Trophoblast cell (in vitro differentiated cells and primary cell): ENCODE results near the gene MSANTD3.
A peak's percentile ranks its signal among the peaks of the same experiment; 100 is the strongest.

Experiments
- DNase-seq, 2 donors: peaks; one replicate each; pipeline ENCODE4 v3.0.0-alpha.2; 2016
- H2AFZ ChIP-seq: 2 replicates; pipeline ENCODE4 v1.6.1; 2013; ENCODE audit warnings: low read length, moderate library complexity, mild to moderate bottlenecking; ENCODE audit not compliant: insufficient read depth, poor library complexity
- H2AK5ac ChIP-seq: 2 replicates; pipeline ENCODE4 v1.6.1; 2013; ENCODE audit warnings: mild to moderate bottlenecking, low read length
- H2BK120ac ChIP-seq: 2 replicates; pipeline ENCODE4 v1.6.1; 2013; ENCODE audit warnings: low read length, mild to moderate bottlenecking, moderate library complexity; ENCODE audit not compliant: insufficient read depth, poor library complexity
- H2BK12ac ChIP-seq: 2 replicates; pipeline ENCODE4 v1.6.1; 2013; ENCODE audit warnings: mild to moderate bottlenecking, low read length, moderate library complexity
- H2BK5ac ChIP-seq: 2 replicates; pipeline ENCODE4 v1.6.1; 2013; ENCODE audit warnings: low read length, low read depth, moderate library complexity, mild to moderate bottlenecking; ENCODE audit not compliant: poor library complexity
- H3K14ac ChIP-seq: 2 replicates; pipeline ENCODE4 v1.6.1; 2013; ENCODE audit warnings: mild to moderate bottlenecking, low read length
- H3K18ac ChIP-seq: 2 replicates; pipeline ENCODE4 v1.6.1; 2013; ENCODE audit warnings: mild to moderate bottlenecking, low read length
- H3K23ac ChIP-seq: 2 replicates; pipeline ENCODE4 v1.6.1; 2013; ENCODE audit warnings: low read length
- H3K27ac ChIP-seq: 2 replicates; pipeline ENCODE4 v1.5.1; 2013; ENCODE audit warnings: low read depth, mild to moderate bottlenecking, inconsistent platforms, low read length, moderate library complexity
- H3K27me3 ChIP-seq: 2 replicates; pipeline ENCODE4 v1.6.1; 2013; ENCODE audit warnings: inconsistent platforms, mild to moderate bottlenecking, low read length, moderate library complexity; ENCODE audit not compliant: insufficient read depth
- H3K36me3 ChIP-seq, 2 experiments: 1 replicate in 1 of 2; 2 replicates in 1 of 2; pipeline ENCODE4 v1.6.1; 2013; ENCODE audit warnings: low read length in 2 of 2, mild to moderate bottlenecking in 2 of 2, moderate library complexity in 1 of 2; ENCODE audit not compliant: insufficient read depth in 2 of 2, control insufficient read depth in 1 of 2
- H3K4ac ChIP-seq: 2 replicates; pipeline ENCODE4 v1.6.1; 2013; ENCODE audit warnings: low read depth, mild to moderate bottlenecking, low read length, moderate library complexity
- H3K4me1 ChIP-seq, 2 experiments: 1 replicate in 1 of 2; 2 replicates in 1 of 2; pipeline ENCODE4 v1.6.1; 2013; ENCODE audit warnings: low read length in 2 of 2, mild to moderate bottlenecking in 2 of 2, moderate library complexity in 1 of 2; ENCODE audit not compliant: insufficient read depth in 2 of 2, control insufficient read depth in 1 of 2
- H3K4me2 ChIP-seq: 2 replicates; pipeline ENCODE4 v1.6.1; 2013; ENCODE audit warnings: inconsistent platforms, mild to moderate bottlenecking, low read length, moderate library complexity
- H3K4me3 ChIP-seq: 2 replicates; pipeline ENCODE4 v1.5.1; 2013; ENCODE audit warnings: mild to moderate bottlenecking, low read depth, low read length, inconsistent platforms
- H3K79me1 ChIP-seq: one replicate; pipeline ENCODE4 v1.6.1; 2013; ENCODE audit warnings: low read length
- H3K79me2 ChIP-seq: 2 replicates; pipeline ENCODE4 v1.6.1; 2013; ENCODE audit warnings: low read length, mild to moderate bottlenecking; ENCODE audit not compliant: control insufficient read depth, insufficient read depth, poor library complexity
- H3K9ac ChIP-seq: 2 replicates; pipeline ENCODE4 v1.6.1; 2013; ENCODE audit warnings: mild to moderate bottlenecking, low read length
- H3K9me3 ChIP-seq: 2 replicates; pipeline ENCODE4 v1.6.1; 2013; ENCODE audit warnings: low read depth, mild to moderate bottlenecking, control low read depth, inconsistent platforms, low read length; ENCODE audit not compliant: insufficient read depth
- H4K12ac ChIP-seq: 2 replicates; pipeline ENCODE4 v1.6.1; 2013; ENCODE audit warnings: low read depth, mild to moderate bottlenecking, low read length, moderate library complexity
- H4K8ac ChIP-seq: 2 replicates; pipeline ENCODE4 v1.6.1; 2013; ENCODE audit warnings: low read depth, mild to moderate bottlenecking, low read length, moderate library complexity
- H4K91ac ChIP-seq: one replicate; pipeline ENCODE4 v1.6.1; 2013; ENCODE audit warnings: low read depth, mild to moderate bottlenecking, low read length, moderate library complexity
- WGBS: extraction: QIAGEN DNeasy Blood & Tissue Kit; methylation state at CpG from one replicate; pipeline ENCODE4 v1.1.7; 2013; ENCODE audit warnings: missing lambda C conversion rate; ENCODE audit not compliant: insufficient read length, insufficient coverage; ENCODE audit errors: extremely low coverage; 5-methylcytosine and 5-hydroxymethylcytosine counted together

Gene MSANTD3

DNA sequence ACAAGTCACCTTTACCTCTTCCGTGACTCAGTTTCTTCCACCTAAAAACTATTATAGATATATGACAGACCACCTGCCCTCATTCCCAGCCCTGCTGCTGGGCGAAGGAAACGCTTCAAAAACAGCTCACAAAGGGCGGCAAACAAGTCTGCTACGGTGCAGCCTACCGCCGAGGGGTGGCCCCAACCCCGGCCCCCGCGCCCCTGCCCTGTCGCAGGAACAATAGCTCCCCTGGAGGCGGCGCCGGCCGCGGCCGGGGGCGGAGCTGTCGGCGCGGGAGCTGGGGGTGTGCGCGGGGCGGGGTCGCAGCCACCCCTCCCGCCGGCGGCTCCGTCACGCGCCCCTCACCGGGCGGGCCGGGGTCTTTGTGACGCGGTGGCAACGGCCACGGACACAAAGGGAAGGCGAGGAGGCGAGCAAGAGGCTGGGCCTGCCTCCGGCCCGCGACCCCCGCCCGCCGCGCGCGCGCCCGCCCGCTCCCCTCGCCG, 45.9 kb downstream of the MSANTD3 start, which contains the start of gene TMEFF1:
Gene TMEFF1, plus strand, starts transcription at position 362 of the 488 bp plus-strand sequence. CDS start 396 bp downstream, outside the sequence.
- Histone ChIP-seq H3K4ac (peak within 1 kb of the TSS; percentile 97), H3K36me3 (no peaks in the 10 kb centered on the region), H3K4me2 (peak within 1 kb of the TSS; percentile 94), H2BK5ac (peak within 1 kb of the TSS; percentile 68), H3K79me2 (peaks cover 14% of the 10 kb centered on the region), H3K4me1 (peaks cover 3 to 9% of the 10 kb centered on the region in 2 experiments), H4K91ac (peak within 1 kb of the TSS; percentile 83), H2AK5ac (peak within 1 kb of the TSS; percentile 10), H3K27me3 (no peaks in the 10 kb centered on the region), H4K8ac (peak within 1 kb of the TSS; percentile 83), H4K12ac (peak within 1 kb of the TSS; percentile 83), H3K18ac (peak within 1 kb of the TSS; percentile 97), H3K9ac (peak within 1 kb of the TSS; percentile 95), H3K14ac (peak within 1 kb of the TSS; percentile 65), H3K27ac (peak within 1 kb of the TSS; percentile 43), H3K4me3 (peak within 1 kb of the TSS; percentile 93), H3K9me3 (no peaks in the 10 kb centered on the region), H2BK120ac (peak within 1 kb of the TSS; percentile 84), H3K23ac (no peak within 1 kb of the TSS), H2AFZ (peak within 1 kb of the TSS; percentile 67), H2BK12ac (peak within 1 kb of the TSS; percentile 30), H3K79me1 (peaks cover 8% of the 10 kb centered on the region)
- DNase-seq = peak in 1 of 2 donors; percentile 24
- WGBS = no CpG with 5 or more reads among the region's 54 CpGs

DNA sequence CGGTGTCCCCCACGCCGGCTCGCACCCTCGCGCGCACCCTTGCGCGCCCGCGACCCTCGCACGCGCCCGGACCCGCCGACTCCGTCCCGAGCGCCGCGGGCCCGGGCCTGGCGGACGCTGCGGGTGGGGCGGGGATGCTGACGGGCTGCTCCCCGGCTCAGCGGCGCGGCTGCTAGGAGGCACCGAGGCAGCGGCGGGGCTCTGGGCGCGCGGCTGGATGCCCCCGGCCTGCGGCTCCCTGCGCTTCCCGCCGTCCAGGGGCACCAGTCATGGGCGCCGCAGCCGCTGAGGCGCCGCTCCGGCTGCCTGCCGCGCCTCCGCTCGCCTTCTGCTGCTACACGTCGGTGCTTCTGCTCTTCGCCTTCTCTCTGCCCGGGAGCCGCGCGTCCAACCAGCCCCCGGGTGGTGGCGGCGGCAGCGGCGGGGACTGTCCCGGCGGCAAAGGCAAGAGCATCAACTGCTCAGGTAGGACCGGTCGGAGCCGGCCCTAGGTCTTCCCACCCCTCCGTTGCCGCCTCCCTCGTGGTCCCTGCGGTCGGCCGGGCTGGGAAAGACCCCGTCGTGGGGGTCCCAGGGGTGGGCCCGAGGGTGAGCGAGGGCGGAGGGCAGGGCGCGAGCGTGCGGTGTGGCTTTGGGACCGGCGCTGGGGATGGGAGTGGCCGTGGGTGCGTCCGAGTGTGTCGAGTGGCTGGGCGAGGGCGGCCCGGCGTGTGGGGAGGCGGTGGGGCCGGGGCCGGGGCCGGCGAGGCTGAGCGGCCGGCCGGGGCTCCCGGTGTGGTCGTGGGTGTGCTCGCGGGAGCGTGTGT, 46.5 kb downstream of the MSANTD3 start:
- Histone ChIP-seq H4K8ac (peak overlapping the region; percentile 83), H3K18ac (peak overlapping the region; percentile 97), H2BK12ac (no peak overlapping the region), H3K4me3 (peak overlapping the region; percentile 93), H3K27ac (peak overlapping the region; percentile 43), H3K79me2 (peaks cover 14% of the 10 kb centered on the region), H3K36me3 (no peaks in the 10 kb centered on the region), H4K12ac (peak overlapping the region; percentile 83), H3K9me3 (no peaks in the 10 kb centered on the region), H4K91ac (peak overlapping the region; percentile 83), H3K23ac (no peak overlapping the region), H3K14ac (peak overlapping the region; percentile 65), H3K4me2 (peak overlapping the region; percentile 94), H2BK120ac (peak overlapping the region; percentile 84), H2AK5ac (peak overlapping the region; percentile 9), H3K9ac (peak overlapping the region; percentile 95), H2AFZ (peak overlapping the region; percentile 65), H3K4ac (peak overlapping the region; percentile 97), H3K4me1 (peaks cover 3 to 9% of the 10 kb centered on the region in 2 experiments), H2BK5ac (peak overlapping the region; percentile 68), H3K79me1 (peaks cover 8% of the 10 kb centered on the region), H3K27me3 (no peaks in the 10 kb centered on the region)
- peak; percentile 9 to 46 for DNase-seq
- no CpG with 5 or more reads among the region's 108 CpGs for WGBS

DNA sequence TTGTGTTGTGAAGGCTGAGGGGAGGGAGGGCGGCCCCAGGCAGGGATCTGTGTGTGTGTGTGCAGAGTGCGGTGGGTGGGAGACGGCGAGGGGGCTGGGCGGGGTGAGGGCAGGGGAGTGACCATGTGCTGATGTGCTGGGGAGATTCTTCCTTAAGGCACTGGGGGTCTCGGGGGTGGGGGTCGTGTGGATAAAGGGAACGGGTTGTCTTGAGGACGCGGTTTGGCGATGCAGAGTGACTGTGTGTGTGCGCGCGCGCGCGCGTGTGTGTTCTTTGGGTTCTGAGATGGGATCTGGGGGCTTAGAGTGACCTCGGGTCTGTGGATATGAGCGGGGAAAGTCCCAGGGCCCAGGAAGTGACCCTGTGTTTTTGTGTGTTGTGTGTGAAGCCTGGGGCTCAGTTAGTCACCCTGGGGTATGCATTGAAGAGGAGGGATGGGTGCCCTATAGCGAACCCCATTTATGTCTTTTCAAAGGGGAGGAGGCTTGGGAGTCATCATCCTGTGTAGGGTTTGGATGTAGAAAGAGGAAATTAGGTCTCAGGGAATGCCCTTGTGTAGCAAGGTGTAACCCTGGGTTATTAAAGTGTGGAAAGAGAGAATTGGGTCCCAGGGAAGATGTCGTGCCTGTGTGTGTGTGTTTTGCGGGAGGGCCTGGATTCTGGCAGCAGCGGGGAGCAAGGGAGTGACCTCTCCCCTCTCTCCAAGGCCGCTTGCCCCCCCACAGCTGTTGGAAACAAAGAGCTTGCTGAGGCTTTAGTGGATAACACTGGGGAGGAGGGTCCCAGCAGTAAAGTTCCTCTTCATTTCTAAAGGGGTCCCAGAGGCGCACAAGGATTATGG, 47.4 kb downstream of the MSANTD3 start:
- peaks cover 14% of the 10 kb centered on the region for H3K79me2 ChIP-seq
- peak overlapping the region; percentile 84 for H2BK120ac ChIP-seq
- H4K8ac ChIP-seq = no peak overlapping the region
- DNase-seq = no peak
- no peaks in the 10 kb centered on the region for H3K9me3 ChIP-seq
- H3K36me3 ChIP-seq = no peaks in the 10 kb centered on the region
- H3K4ac ChIP-seq = peak overlapping the region; percentile 97
- H2BK5ac ChIP-seq = no peak overlapping the region
- no peak overlapping the region for H3K27ac ChIP-seq
- peak overlapping the region; percentile 93 for H3K4me3 ChIP-seq
- H2BK12ac ChIP-seq = no peak overlapping the region
- H4K91ac ChIP-seq = no peak overlapping the region
- no CpG with 5 or more reads among the region's 26 CpGs for WGBS
- peak overlapping the region; percentile 94 for H3K4me2 ChIP-seq
- peak overlapping the region; percentile 54 for H3K9ac ChIP-seq
- H3K27me3 ChIP-seq = no peaks in the 10 kb centered on the region
- peaks cover 8% of the 10 kb centered on the region for H3K79me1 ChIP-seq
- no peak overlapping the region for H3K23ac ChIP-seq
- H3K14ac ChIP-seq = peak overlapping the region; percentile 14
- H3K4me1 ChIP-seq = peaks cover 3 to 9% of the 10 kb centered on the region in 2 experiments
- H2AK5ac ChIP-seq = no peak overlapping the region
- peak overlapping the region; percentile 65 for H2AFZ ChIP-seq
- peak overlapping the region; percentile 34 for H3K18ac ChIP-seq
- peak overlapping the region; percentile 83 for H4K12ac ChIP-seq

DNA sequence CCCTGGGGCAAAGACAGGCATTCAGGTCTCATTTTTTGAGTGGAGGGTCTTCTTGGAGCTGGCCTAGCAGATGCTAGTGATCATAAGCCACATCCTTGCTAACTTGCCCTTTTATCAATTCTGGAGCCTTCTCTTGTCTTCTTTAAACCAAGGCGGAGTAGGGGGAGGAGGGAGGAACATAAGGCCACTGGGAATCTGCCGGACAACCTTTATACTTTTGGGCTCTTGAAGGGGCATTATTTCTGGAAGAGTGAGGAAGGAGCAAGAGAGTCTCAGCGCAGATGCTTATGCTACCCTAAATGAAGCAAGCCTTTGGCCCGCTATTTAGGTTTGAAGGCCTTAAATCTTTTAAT, 48.0 kb downstream of the MSANTD3 start:
- H3K4me2 ChIP-seq = peak overlapping the region; percentile 94
- H3K18ac ChIP-seq = no peak overlapping the region
- peaks cover 14% of the 10 kb centered on the region for H3K79me2 ChIP-seq
- no peaks in the 10 kb centered on the region for H3K36me3 ChIP-seq
- H3K4ac ChIP-seq = peak overlapping the region; percentile 97
- no peak overlapping the region for H2BK5ac ChIP-seq
- no peak overlapping the region for H4K91ac ChIP-seq
- peaks cover 3 to 9% of the 10 kb centered on the region in 2 experiments for H3K4me1 ChIP-seq
- no peak overlapping the region for H2AFZ ChIP-seq
- H3K14ac ChIP-seq = no peak overlapping the region
- no peaks in the 10 kb centered on the region for H3K27me3 ChIP-seq
- no peak overlapping the region for H2AK5ac ChIP-seq
- H4K8ac ChIP-seq = no peak overlapping the region
- H2BK12ac ChIP-seq = no peak overlapping the region
- no peak overlapping the region for H3K4me3 ChIP-seq
- no peak overlapping the region for H3K9ac ChIP-seq
- no peak overlapping the region for H4K12ac ChIP-seq
- DNase-seq = no peak
- H3K79me1 ChIP-seq = peaks cover 8% of the 10 kb centered on the region
- H3K9me3 ChIP-seq = no peaks in the 10 kb centered on the region
- no CpG with 5 or more reads among the region's 4 CpGs for WGBS
- no peak overlapping the region for H2BK120ac ChIP-seq
- H3K27ac ChIP-seq = no peak overlapping the region
- no peak overlapping the region for H3K23ac ChIP-seq
